Stimulated activated CD8-positive, alpha-beta memory T cell treated with anti-CD3 and anti-CD28 coated beads, Interleukin-15, amount 100 ng/mL, for 1 hour (primary cell): ENCODE results near the gene RP9.
"Not testable (repeated sequence)": the region's sequence is repeated elsewhere in the genome, so short reads cannot be mapped to it uniquely, and the experiment has no call there.

ENCODE experiments used
- DNase-seq: peaks from one replicate; pipeline ENCODE4 v3.0.0-alpha.2; 2020; ENCODE audit warnings: low read depth

RP9 gene

DNA sequence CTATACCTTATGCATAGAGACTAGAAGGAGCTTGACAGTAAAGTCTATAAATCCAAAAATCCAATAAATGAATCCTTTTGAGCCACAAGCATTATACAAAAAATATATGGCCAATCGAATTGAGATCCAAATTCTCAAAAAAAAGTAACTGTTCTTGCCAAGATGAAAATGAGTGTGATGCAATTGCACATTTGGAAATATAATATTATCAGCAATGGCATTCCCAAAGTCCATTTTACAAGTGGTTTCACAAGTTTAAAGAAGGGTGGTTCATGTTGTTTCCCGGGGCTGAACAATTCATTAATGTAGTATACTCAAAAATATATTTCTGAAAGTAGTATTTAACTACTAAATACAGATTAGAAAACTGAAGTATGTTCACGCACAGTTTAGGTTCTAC lies 7.3 kb downstream of the RP9 start:
- DNase-seq = no peak

DNA sequence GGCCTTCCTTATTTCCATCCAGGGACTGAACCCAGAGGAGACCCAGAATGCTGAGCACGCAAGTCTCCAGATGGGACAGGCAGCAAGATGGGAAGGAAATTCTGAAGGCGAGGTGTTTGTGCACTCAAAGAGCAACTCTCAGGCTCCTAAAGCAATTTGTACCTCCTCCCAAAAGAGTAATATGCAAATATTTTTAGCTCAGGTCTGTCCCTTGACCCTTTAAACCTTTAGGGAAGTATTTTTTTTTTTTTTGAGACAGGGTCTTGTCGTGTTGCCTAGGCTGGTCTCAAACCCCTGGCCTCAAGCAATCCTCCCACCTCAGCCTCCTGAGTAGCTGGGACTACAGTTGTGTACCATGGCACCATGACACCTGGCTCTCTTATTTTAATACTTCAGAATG lies 8.4 kb downstream of the RP9 start:
- no peak for DNase-seq

DNA sequence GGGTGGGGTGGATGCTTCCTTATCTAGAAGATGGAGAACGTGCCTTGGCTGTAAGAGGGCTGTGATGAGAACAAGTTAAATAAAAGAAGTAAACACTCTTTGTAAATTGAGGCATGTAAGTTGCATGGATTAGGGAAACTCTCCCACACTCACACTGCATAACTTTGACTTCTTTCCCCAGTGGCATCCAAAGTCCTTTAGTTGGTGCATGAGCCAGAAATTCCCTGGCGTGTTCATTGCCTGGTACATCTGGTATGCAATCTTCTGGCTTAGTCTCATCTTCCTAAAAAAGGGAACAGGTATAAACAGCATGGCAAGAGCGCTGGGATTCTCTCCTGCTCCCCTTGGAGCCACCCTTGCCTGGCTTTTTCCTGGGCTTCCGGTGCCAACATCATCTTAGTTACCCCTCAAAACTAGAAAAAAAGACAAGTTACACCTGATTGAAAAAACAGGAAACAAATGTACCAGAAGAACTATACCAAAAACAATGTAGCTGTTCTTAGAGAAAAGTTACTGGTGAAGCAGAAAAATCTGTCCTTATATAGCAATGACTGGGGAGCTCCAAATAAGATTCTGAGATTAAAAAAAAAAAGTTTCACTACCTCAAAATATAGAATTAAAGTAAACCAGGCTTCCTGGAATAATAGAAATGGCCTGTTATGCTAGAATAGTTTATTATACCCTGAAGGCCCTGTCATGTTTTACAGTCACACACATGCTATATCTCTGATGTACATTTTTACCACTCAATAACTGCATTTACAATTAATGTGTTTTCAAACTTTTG lies 9.9 kb downstream of the RP9 start:
- no peak for DNase-seq

DNA sequence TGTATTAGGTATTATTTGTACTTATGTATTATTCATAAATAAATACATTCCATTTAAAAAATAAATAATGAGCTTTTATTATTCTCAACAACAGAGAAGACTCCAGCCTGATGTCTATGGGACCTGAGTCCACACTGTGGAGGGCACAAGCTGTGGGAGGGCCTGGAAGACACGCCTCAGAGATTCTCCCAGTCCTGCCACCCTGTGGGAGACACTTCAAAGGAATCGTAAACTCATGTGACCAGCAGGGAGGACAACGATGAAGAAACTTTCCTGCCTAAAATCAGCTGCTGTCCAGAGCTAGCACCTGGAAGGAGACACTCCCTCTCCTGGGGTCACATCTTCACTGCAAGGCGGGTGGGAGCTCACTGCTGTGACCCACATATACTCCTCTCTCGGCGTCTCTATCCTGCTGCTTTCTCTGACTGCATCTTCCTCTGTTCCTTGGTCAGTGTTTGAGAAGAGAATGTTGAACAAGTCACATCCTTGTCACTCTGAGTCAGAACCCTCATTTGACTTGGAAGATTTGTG lies 14.4 kb downstream of the RP9 start:
- DNase-seq = not testable (repeated sequence)

DNA sequence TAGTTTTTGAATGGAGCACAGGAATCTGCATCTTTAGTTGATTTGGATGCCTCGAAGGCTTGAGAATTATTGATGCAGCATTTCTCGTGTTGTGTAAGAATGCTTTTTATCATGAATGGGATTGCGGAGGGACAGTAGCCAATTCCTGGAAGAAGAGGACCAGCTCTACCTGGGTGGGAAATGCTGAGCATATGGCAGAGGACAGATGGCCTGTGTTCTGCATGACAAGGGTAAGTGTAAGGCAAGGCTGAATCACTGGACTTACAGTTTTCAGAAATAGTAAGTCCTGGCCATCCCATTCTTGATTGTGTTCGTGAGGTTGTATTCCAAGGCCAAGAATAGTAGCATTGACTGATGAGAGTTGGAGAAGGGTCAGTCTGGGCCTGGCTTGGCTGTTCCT lies 15.9 kb downstream of the RP9 start:
- DNase-seq = no peak

DNA sequence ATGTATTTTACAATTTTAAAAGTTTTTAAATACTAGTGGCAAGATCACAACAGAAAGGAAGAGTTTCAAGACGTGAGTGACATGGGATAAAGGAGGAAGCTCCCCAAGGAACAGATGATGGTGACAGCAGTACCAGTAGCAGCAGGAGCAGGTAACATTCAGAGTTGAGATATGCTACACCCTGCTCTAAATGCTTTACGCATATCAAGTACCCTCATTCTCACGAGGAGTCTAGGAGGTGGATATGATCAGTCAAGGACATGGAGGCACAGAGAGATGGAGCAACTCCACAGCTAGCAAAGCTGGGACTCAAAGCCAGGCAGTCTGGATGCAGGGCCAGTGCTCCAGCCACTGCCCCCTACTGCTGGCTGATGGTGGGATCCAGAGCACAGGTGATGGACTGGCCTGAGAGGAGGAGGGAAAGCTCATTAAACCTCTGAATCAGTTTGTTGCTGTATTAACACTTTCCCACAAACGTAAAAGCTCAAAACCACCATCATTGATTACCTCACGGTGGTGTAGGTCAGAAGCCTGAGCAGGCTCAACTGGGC lies 17.5 kb downstream of the RP9 start:
- no peak for DNase-seq

DNA sequence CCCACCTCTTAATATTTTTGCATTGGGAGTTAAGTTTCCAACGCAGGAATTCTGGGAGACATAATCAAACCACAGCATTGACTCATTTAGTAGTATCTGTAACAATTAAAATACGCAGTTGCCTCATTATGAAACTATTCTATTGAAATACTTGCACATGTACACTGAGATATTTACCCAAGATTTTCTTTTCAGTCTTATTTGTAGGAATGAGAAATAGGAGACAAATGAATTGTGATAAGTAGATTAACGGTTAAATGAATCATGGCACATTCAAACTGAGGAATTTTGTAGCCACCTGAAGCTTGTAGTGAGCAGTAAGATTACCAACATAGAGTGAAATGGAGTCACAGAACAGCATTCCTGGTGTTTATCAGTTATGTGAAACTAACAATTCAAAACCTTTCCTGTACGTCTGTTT lies 18.1 kb downstream of the RP9 start:
- no peak for DNase-seq

DNA sequence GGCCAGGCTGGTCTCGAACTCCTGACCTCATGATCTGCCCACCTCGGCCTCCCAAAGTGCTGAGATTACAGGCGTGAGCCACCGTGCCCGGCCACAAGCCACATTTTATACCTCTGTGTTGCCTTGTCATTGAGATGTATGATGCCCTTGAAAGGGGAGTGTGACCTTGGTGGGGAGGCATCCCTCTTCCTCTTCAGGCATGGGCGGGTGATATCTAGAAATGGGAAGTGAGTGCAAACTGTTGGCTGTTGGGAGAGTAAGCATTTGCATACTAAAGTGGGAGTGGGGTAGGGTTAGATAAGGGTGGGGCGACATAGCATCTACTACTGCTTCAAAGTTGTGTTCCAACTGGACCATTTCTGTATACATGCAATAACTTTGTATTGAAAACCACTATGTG lies 20.1 kb downstream of the RP9 start:
- DNase-seq = no peak

DNA sequence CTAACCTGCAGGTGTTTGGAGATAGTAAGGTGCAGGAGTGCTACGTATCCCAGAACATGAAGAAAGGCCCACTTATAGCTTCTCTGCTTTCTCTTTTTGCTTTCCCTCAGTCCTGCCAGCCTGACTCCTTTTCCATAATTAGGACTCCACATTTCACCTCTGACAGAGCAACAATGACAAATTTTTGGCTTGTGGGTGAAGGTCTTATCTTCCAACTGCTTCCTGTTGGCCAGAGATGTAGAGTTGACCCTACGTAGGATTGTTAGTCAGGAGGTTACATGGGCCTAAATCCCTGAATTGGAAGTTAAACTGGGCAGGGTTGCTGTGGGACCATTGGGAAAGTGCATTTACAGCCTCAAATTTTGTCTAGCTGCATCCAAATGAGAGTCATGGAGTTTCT lies 21.3 kb downstream of the RP9 start:
- no peak for DNase-seq

DNA sequence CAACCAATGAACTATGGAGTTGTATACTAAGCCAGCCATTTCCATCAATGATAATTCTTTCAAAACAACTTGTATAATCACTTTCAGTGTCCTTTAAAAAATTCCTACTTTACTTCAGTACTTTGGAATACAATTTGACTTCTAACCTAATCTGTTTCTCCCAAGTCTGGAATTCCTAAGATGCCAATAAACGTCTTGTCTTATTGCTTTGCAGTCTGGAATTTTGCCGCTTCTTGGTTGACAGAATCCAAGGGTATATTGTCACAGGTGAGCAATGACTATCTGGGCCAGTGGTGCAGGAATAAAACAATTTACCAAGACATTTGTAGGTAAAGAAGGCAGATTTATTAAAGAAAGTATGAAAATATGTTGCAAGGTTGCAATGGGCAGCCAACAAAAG lies 21.8 kb downstream of the RP9 start:
- no peak for DNase-seq

DNA sequence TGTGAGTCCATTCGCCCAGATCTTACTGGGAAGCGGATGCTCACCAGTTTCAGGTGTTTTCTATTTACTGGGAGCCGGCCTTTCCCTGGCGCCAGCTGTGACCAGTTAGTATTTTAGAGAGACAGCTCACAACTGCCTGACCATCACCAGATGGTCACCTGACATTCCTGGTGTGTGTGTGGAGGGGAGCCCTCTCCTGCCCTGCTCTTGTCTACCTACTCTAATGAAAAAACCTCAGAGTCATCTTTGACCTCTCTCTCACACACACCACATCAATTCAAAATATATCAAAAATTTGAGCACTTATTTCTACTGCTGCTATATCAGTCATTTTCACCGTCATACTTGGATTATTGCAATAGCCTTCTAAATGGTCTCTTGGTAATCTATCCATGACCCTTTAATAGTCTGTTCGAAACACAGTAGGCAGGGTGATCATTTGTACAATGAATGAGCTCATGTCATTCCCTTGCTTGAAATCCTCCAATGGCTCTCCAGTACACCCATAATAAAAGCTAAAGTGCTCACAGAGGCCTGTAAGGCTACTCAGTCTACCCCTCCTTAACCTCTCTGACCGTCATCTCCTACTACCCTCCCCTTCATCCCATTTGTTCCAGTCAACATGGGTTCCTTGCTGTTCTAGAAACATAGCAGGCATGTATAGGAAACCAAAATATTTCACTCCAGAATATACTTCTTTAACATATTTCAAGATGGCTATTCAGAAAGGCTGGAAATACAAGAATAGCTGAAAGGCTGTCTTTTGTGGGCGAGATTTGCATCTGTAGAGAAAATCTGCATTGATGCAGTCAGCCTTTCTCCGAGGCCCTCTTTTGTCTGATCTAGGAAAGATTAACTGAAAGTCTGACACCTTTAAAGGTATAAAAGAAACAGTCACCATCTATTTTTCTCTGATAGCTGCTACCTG lies 29.2 kb downstream of the RP9 start:
- no peak for DNase-seq

DNA sequence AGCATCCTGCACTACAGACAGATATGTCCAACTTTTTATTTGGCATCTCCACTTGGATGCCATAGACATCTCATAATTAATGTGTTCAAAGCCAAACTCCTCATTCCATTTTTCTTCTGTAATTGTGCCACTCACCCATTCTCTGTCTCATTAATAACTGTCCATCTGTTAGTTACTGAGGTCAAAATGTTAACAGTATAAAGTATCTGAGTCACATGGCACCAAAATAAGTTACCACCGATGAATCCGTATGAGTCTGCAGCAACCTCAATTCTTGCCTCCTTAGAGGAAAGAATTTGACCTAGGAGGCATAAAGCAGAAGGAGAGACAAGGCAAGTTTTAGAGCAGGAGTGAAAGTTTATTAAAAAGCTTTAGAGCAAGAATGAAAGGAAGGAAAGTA lies 30.1 kb downstream of the RP9 start:
- no peak for DNase-seq

DNA sequence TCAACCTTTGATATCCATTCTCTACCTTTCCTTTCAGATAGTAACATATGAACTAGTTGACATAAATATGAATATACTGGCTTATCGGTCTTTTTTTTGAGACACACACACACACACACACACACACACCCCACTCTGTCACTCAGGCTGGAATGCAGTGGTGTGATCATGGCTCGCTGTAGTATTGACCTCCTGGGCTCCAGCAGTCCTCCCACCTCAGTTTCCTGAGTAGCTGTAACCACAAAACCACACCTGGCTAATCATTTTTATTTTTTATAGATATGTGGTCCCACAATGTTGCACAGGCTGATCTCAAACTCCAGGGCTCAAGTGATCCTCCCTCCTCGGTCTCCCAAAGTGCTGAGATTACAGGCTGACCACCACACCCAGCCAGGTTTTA lies 32.5 kb downstream of the RP9 start:
- DNase-seq = no peak

DNA sequence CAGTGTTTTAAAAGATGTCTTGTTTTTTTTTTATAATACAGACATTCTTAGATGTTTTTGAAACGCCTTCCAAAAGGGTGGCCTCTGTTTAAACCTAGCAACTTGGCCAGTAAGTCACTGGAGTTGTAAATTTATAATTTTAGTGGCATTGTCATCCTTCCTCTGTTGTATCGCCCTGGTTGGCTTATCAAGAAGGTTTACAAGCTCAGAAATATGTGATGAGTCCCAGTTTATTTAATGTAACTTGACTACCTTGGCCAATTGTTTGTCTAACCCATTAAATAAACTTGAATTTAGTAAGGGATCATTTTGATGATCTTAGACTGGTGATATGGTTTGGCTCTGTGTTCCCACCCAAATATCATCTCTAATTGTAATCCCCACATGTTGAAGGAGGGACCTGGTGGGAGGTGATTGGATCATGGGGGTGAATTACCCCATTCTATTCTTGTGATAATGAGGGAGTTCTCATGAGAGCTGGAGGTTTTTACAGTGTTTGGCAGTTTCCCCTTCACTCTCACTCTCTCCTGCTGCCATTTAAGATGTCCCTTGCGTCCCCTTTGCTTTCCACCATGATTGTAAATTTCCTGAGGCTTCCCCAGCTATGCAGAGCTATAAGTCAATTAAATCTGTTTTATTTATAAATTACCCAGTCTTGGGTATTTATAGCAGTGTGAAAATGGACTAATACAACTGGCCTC lies 33.2 kb downstream of the RP9 start:
- DNase-seq = no peak

DNA sequence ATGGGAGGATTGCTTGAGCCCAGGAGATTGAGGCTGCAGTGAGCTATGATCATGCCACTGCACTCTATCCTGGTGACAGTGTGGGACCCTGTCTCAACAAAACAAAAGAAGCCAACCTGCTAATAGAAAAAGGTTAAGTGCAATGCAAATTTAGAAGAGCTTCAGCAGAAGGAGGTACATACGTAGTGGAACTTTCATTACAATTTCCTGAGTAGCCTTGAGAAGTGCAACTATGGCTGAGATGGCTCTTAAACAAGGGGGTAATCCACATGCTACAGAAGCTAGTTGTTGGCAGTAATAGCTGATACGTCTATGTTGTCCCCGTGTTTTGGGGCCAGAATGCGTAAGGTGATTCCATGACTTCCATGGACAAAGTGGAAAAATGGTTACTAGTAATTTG lies 36.0 kb downstream of the RP9 start:
- no peak for DNase-seq

DNA sequence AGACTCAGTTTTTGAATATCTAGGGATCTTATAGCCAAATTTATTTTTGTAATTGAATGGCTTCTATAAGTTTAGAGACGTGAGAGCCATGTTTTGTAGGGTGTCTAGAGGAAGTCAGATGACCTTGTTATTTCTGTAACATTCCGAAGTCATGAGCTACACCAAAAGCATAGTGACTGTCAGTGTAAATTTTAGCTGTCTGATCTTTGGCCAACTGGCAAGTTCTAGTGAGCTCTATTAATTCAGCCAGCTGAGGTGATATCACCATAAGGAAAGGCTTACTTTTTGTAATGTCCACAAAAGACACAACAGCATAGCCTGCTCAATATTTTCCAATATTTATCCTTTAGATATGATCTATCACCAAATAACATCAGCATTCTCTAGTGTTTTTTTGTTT lies 36.7 kb downstream of the RP9 start:
- DNase-seq = no peak

DNA sequence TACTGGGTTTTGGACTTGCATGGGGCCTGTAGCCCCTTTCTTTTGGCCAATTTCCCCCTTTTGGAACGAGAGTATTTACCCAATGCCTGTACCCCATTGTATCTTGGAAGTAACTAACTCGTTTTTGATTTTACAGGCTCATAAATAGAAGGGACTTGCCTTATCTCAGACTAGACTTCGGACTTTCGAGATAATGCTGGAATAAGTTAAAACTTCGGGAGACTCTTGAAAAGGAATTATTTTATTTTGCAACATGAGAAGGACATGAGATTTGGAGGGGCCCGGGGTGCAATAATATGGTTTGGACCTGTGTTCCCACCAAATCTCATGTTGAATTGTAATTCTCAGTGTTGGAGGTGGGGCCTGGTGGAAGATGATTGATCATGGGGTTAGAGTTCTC lies 38.4 kb downstream of the RP9 start:
- no peak for DNase-seq

DNA sequence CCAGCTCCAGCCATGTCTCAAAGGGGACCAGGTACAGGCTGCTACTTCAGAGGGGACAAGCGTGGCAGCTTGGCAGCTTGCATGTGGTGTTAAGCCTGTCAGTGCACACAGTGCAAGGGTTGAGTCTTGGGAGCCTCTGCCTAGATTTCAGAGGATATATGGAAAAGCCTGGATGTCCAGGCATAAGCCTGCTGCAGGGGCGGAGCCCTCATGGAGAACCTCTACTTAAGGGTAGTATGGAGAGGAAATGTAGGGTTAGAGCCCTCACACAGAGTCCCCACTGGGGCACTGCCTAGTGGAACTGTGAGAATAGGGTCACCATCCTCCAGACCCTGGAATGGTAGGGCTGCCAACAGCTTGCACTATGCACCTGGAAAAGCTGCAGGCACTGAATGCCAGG lies 38.9 kb downstream of the RP9 start:
- no peak for DNase-seq

DNA sequence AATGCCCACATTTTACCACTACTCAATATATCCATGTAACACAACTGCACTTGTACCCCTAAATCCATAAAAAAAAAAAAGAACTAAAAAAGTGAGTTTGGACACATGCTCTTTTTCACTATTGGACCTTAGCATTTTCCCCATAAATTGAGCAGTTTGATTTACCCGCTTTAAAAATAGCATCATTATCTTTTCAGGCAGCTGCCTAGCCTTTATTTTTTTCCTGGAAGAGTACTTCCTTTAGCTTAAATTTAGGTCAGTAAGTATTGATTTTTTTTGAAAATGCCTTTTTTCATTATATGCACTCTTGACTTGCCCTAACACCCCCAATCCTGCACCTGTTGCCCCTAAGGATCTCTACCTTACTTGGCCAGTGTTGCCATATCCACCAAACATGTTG lies 41.3 kb downstream of the RP9 start:
- no peak for DNase-seq

DNA sequence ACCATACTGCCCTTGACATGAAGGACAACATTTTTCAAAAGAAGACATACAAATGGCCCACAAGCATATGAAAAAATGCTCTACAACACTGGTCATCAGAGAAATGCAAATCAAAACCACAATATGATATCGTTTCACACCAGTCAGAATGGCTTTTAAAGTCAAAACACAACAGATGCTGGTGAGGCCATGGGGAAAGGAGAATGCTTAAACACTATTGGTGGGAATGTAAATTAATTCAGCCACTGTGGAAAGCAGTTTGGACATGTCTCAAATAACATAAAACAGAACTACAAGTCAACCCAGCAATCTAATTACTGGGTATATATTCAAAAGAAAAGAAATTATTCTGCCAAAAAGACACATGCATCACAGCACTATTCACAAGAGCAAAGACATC lies 42.4 kb downstream of the RP9 start:
- DNase-seq = no peak

DNA sequence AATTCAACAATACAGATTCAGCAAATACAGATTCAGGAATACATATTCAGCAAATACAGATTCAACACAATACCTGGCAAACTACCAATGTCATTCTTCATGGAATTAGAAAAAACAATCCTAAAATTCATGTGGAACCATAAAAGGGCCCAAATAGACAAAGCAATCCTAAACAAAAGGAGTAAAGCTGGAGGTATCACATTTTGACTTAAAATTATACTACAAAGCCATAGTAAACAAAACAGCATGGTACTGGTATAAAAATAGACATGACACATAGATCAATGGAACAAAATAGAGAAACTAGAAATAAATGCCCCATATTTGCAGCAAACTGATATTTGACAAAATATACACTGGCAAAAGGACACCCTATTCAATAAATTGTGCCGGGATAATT lies 43.2 kb downstream of the RP9 start:
- no peak for DNase-seq

DNA sequence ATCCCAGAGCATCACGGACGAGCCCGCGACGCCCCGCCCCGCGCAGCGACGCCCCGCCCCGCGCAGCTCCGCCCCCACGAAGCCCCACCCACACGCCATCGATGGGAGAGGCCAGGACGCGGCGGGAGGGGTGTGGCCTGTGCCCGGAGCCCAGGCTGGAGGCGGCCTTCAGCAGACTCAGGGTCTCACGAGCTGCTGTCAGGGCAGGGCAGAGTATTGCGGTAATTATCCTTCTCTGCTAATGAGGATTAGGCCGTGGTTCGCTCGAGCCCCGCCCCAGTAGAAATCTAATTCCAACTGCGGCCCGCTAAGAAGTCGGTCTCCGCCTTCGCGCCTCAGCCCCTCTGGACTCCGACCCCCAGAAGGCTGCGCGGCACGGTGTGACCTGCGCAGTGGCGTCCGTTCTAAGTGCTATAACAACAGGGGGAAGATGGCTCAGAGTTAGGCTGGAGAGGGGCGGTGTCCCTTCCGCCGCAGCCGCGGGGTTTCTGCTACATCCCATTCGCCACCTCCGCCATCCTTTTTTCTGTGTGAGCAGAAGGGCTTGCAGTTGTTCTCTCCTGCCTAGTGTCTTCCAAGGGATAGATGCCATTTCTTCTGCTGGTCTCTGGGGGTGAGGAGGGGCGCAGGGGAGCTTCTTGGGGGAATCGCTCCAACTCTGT lies 46.3 kb downstream of the RP9 start:
- peak; percentile 78 for DNase-seq
